ENCODE results near the gene TAF12.
"Not testable (repeated sequence)": the region's sequence is repeated elsewhere in the genome, so short reads cannot be mapped to it uniquely, and the experiment has no call there.

The TAF12 gene

GRCh38 chr1:28645406-28645805 is 2.5 kb upstream of the TAF12 start:
- not testable (repeated sequence) for DNase-seq (ENCODE audit: extremely low read depth in 1 of 2, low read depth in 1 of 2)

DNA sequence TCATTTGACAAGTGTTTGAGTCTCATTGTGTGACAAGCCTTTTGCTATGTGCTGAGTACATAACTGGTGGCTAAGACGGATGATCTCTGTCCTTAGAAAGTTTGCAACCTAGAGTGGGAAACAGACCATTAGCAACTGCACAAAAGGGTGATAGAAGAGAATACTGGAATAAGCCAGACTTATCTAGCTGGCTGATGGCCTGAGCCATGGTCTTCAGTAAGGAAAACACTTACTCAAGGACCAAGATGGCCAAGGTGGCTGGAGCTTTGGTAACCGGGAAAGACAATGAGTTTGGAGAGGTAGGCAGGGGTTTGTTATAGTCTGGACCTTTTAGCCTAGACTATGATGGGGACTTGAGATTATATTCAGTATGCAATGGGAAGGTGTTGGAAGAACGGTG is 1.6 kb upstream of the TAF12 start:
- DNase-seq (ENCODE audit: extremely low read depth in 1 of 2, low read depth in 1 of 2): no peak

DNA sequence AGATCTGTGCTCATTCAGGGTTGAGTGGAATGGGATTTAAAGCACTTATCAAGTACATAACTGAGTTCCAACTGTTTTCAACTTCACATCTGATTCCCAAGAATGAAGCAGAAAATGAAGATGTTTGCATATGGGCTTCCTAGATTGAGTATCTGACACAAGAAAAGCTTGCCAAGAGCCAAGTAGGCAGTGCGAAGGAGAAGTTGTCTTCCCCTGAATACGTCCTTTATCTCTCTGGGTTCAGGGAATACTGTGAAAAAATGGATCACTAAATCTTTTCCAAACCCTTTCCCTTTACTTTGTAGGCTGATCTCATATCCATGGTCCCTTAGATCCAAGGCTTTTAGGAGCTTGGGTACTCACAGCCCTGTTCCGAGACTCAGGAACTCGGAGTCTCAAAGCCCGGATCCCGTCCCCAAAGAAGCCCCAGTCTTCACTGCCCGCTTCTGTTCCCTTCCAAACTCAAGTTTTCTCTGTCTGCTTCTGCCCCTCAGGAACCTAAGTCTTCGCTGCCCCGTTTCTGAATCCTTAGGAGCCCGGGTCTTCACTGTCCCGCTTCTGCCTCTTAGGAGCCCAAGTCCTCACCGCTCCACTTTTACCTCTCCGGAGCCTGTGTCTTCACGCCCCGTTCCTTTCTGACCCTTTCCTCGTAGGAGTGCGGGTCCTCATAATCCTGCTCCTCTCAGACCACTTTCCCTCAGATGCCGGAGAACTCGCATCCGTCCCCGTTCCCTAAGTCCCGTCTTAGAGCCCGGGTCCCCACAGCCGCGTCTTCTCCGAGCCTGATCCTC is 616 bp downstream of the TAF12 start:
- DNase-seq (ENCODE audit: extremely low read depth in 1 of 2, low read depth in 1 of 2): no peak

- no peak for DNase-seq (ENCODE audit: extremely low read depth in 1 of 2, low read depth in 1 of 2)
Measured at GRCh38 chr1:28640766-28641165, 2.1 kb downstream of the TAF12 start.

GRCh38 chr1:28632560-28632959 is 10.3 kb downstream of the TAF12 start:
- no peak for DNase-seq (ENCODE audit: extremely low read depth in 1 of 2, low read depth in 1 of 2)

GRCh38 chr1:28631713-28632112 is 11.2 kb downstream of the TAF12 start:
- DNase-seq (ENCODE audit: extremely low read depth in 1 of 2, low read depth in 1 of 2): no peak

- no peak for DNase-seq (ENCODE audit: extremely low read depth in 1 of 2, low read depth in 1 of 2)
Measured at GRCh38 chr1:28613175-28613574, 29.7 kb downstream of the TAF12 start.

GRCh38 chr1:28606771-28607170 is 36.1 kb downstream of the TAF12 start:
- no peak for DNase-seq (ENCODE audit: extremely low read depth in 1 of 2, low read depth in 1 of 2)

- DNase-seq (ENCODE audit: extremely low read depth in 1 of 2, low read depth in 1 of 2): no peak
Measured at GRCh38 chr1:28604962-28605361, 37.9 kb downstream of the TAF12 start.

GRCh38 chr1:28604411-28604810 is 38.5 kb downstream of the TAF12 start:
- DNase-seq (ENCODE audit: extremely low read depth in 1 of 2, low read depth in 1 of 2): no peak

DNA sequence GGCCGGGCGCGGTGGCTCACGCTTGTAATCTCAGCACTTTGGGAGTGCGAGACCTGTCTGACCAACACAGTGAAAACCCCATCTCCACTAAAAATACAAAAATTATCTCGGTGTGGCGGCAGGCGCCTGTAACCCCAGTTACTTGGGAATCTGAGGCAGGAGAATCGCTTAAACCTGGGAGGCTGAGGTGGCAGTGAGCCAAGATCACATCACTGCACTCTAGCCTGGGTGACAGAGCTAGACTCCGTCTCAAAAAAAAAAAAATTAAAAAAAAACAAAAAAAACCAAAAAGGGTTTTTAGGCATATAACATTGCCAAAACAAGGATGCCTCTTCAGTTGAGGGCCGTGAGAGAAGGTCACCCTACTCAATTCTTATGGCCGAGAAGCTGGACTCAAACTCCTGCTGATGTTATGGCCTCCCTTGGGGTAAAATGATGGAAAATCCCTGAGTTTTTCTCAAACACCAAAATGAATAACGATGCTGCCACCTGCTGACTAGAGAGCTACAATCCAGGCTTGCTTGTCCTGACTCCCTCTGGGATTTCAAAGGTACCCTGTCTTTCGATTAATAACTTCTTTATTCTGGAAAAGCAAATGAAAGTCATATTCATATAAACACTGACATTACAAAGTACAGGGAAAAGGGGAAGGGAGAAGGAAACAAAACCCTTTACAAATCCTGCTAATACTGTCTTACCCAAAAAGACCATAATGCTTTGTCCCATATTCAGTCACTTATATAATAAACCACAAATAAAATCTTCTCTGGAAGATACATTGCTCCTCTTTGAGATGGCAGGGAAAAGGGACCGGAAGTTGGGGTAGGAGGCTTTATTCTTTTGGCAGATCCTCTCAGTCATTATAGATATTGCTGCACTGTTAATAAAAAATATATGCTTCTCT is 40.1 kb downstream of the TAF12 start:
- no peak for DNase-seq (ENCODE audit: extremely low read depth in 1 of 2, low read depth in 1 of 2)

- DNase-seq (ENCODE audit: extremely low read depth in 1 of 2, low read depth in 1 of 2): no peak
Measured at GRCh38 chr1:28601696-28602095, 41.2 kb downstream of the TAF12 start.

GRCh38 chr1:28596276-28596675 is 46.6 kb downstream of the TAF12 start:
- DNase-seq (ENCODE audit: extremely low read depth in 1 of 2, low read depth in 1 of 2): not testable (repeated sequence)

GRCh38 chr1:28595412-28596191 is 47.3 kb downstream of the TAF12 start:
- DNase-seq (ENCODE audit: extremely low read depth in 1 of 2, low read depth in 1 of 2): no peak

DNA sequence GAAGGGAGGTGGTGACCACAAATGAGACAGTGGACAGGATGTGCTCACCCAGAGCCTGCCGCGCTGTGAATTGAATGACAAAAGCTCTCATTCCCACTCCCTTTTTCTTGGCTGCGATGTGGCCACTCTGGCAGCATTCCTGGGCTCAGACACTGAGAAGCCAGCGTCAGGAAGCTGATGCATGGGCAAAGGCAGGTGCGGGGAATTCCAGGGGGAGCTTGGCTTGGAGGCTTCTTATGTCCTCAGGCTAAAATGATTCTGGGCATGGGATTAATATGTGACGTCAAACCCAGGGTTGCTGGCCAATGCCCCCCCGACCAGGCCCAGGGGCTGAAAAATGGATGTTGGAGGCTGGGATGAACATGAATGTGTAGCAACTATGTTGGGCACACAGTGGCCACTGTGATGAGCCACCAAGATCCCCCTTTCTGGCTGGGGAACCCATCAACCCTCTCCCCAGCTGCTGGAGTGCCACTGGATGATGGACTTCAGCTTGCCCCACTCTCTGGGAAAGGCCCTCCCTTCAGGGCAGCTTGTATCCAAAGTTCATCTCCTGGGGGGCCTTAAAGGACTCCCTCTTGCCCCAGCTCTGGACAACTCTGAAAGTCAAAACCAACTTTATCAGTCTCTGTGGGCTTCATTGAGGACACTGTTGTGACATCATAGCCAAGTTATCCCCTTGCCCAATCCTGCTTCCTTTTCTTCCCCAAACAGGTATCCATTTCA is 48.0 kb downstream of the TAF12 start:
- DNase-seq (ENCODE audit: extremely low read depth in 1 of 2, low read depth in 1 of 2): not testable (repeated sequence)

GRCh38 chr1:28593988-28594356 is 48.9 kb downstream of the TAF12 start:
- not testable (repeated sequence) for DNase-seq (ENCODE audit: extremely low read depth in 1 of 2, low read depth in 1 of 2)

DNA sequence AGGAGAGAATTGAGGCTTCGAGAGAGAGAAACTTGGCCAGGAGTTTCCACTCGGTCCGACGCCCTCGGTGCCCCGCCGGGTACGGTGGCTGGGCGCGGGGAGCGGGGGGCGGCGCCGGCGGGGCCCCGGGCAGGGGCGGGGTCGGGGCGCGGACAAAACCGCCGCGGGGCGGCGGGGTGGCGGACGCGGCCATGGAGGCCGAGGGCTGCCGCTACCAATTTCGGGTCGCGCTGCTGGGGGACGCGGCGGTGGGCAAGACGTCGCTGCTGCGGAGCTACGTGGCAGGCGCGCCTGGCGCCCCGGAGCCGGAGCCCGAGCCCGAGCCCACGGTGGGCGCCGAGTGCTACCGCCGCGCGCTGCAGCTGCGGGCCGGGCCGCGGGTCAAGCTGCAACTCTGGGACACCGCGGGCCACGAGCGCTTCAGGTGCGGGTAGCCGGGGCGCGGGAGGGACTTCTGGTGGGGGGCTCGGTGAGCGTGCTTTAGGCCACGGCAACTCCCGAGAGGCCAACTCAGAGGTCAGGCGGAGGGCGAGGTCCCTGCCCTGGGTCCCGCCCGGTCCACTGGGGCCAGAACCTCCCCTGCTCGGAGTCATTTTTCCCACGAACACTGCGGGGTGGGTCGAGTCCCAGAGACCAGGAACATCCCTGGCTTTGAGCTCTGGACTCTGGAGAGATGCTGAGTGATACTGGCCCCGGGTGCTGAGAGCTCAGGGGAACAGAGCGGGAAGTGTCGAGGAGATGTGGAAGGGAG is 50.4 kb downstream of the TAF12 start:
- DNase-seq (ENCODE audit: extremely low read depth in 1 of 2, low read depth in 1 of 2): no peak

- no peak for DNase-seq (ENCODE audit: extremely low read depth in 1 of 2, low read depth in 1 of 2)
Measured at GRCh38 chr1:28591708-28592320, 51.1 kb downstream of the TAF12 start, which contains the start of gene RAB42. Gene RAB42 (plus strand): TSS chr1:28592265. CDS start chr1:28592512, 247 bp downstream.

Measured in activated CD8-positive, alpha-beta memory T cell treated with anti-CD3 and anti-CD28 coated beads for 1 hour (primary cell).